Neural progenitor cell (in vitro differentiated cells): ENCODE results near the gene PLOD3.

Experiments used
- EZH2phosphoT487 ChIP-seq: fragments of 200-600 bp; sonication (generic); IDR thresholded peaks from 2 replicates; pipeline ENCODE4 v1.6.1; 2017; ENCODE audit warnings: antibody characterized with exemption
- TF ChIP-seq, protein P1 (sequence below): fragments of 200-600 bp; sonication (generic); IDR thresholded peaks from 2 replicates; pipeline ENCODE4 v1.5.1; 2017; ENCODE audit warnings: antibody characterized with exemption, mild to moderate bottlenecking

DNA sequence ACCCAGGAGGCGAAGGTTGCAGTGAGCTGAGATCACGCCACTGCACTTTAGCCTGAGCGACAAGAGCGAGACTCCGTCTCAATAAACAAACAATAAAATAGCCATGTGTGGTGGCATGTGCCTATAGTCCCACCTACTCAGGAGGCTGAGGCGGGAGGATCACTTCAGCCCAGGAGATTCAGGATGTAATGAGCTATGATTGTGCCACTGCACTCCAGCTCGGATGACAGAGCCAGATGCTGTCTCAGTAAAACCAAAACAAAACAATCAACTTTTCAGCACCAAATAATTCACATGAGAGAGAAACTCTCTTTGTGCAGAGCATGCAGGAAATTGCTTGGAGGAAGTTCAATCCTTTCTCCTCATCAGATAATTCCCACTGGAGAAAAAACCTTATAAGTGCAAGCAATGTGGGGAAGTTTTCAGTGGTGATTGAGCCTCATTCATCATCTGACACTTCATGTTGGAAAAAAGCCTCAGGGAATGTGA lies 40.9 kb upstream of the PLOD3 start:
- TF ChIP-seq, protein P1, sequence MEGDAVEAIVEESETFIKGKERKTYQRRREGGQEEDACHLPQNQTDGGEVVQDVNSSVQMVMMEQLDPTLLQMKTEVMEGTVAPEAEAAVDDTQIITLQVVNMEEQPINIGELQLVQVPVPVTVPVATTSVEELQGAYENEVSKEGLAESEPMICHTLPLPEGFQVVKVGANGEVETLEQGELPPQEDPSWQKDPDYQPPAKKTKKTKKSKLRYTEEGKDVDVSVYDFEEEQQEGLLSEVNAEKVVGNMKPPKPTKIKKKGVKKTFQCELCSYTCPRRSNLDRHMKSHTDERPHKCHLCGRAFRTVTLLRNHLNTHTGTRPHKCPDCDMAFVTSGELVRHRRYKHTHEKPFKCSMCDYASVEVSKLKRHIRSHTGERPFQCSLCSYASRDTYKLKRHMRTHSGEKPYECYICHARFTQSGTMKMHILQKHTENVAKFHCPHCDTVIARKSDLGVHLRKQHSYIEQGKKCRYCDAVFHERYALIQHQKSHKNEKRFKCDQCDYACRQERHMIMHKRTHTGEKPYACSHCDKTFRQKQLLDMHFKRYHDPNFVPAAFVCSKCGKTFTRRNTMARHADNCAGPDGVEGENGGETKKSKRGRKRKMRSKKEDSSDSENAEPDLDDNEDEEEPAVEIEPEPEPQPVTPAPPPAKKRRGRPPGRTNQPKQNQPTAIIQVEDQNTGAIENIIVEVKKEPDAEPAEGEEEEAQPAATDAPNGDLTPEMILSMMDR, result no peak
- TF ChIP-seq EZH2phosphoT487, result no peak
